C1 segment of cervical spinal cord (tissue), 14 donors: Measurements from ENCODE around the gene MAST2.
"Not testable (repeated sequence)": the region's sequence is repeated elsewhere in the genome, so short reads cannot be mapped to it uniquely, and the experiment has no call there.

Experiments
- DNase-seq, 14 donors: peaks; one replicate each; lab custom pipeline; 2025; lab: John Stamatoyannopoulos, UW

MAST2 gene

GRCh38 chr1:45857755-45858492 is 54.5 kb downstream of the MAST2 start:
- not testable (repeated sequence) for DNase-seq

GRCh38 chr1:45859221-45859620 is 55.8 kb downstream of the MAST2 start:
- no peak for DNase-seq

- DNase-seq, result no peak
Measured at GRCh38 chr1:45862008-45862407, 58.6 kb downstream of the MAST2 start.

- peak in 1 of 14 donors; percentile 6 for DNase-seq
Measured at GRCh38 chr1:45863218-45863617, 59.8 kb downstream of the MAST2 start.

- DNase-seq, result peak in 4 of 14 donors; percentile 5 to 12 (median 6)
Measured at GRCh38 chr1:45864167-45865106, 61.0 kb downstream of the MAST2 start.

- DNase-seq, result no peak
Measured at GRCh38 chr1:45867697-45868348, 64.4 kb downstream of the MAST2 start.

- no peak for DNase-seq
Measured at GRCh38 chr1:45868861-45869260, 65.4 kb downstream of the MAST2 start.

GRCh38 chr1:45870500-45870899 is 67.1 kb downstream of the MAST2 start:
- no peak for DNase-seq

GRCh38 chr1:45872173-45872801 is 68.9 kb downstream of the MAST2 start:
- DNase-seq, result peak in 2 of 14 donors; percentile 2 to 6

- no peak for DNase-seq
Measured at GRCh38 chr1:45876000-45876617, 72.7 kb downstream of the MAST2 start.

- DNase-seq, result no peak
Measured at GRCh38 chr1:45877264-45877663, 73.9 kb downstream of the MAST2 start.

- no peak for DNase-seq
Measured at GRCh38 chr1:45879885-45880598, 76.6 kb downstream of the MAST2 start.

GRCh38 chr1:45880930-45881329 is 77.5 kb downstream of the MAST2 start:
- DNase-seq, result no peak

GRCh38 chr1:45883658-45884057 is 80.2 kb downstream of the MAST2 start:
- DNase-seq, result no peak

- DNase-seq, result no peak
Measured at GRCh38 chr1:45884700-45885099, 81.3 kb downstream of the MAST2 start.

GRCh38 chr1:45886229-45886628 is 82.8 kb downstream of the MAST2 start:
- DNase-seq, result no peak

- no peak for DNase-seq
Measured at GRCh38 chr1:45887156-45887842, 83.9 kb downstream of the MAST2 start.

GRCh38 chr1:45890078-45890477 is 86.7 kb downstream of the MAST2 start:
- DNase-seq, result no peak

- DNase-seq, result no peak
Measured at GRCh38 chr1:45891087-45891486, 87.7 kb downstream of the MAST2 start.
